Measurements from ENCODE around the gene KEAP1.

Gene KEAP1

GRCh38 chr19:10523135-10523636 is 20.0 kb upstream of the KEAP1 start:
- no peak for DNase-seq (ENCODE audit: low read depth)

GRCh38 chr19:10521461-10522171 is 18.5 kb upstream of the KEAP1 start:
- DNase-seq (ENCODE audit: low read depth): no peak

- no peak for DNase-seq (ENCODE audit: low read depth)
These were observed 17.6 kb upstream of the KEAP1 start for GRCh38 chr19:10520652-10521318.

- no peak for DNase-seq (ENCODE audit: low read depth)
These were observed 16.3 kb upstream of the KEAP1 start for GRCh38 chr19:10519421-10519820.

- DNase-seq (ENCODE audit: low read depth): no peak
These were observed 15.5 kb upstream of the KEAP1 start for GRCh38 chr19:10518444-10519361.

GRCh38 chr19:10517760-10518443 is 14.7 kb upstream of the KEAP1 start:
- no peak for DNase-seq (ENCODE audit: low read depth)

GRCh38 chr19:10517361-10517759 is 14.2 kb upstream of the KEAP1 start, which contains the start of gene S1PR5:
Gene S1PR5 (minus strand): TSS chr19:10517447. CDS start chr19:10515011, 2,436 bp downstream.
- no peak for DNase-seq (ENCODE audit: low read depth)

GRCh38 chr19:10516671-10517286 is 13.6 kb upstream of the KEAP1 start:
- no peak for DNase-seq (ENCODE audit: low read depth)

- no peak for DNase-seq (ENCODE audit: low read depth)
These were observed 12.9 kb upstream of the KEAP1 start for GRCh38 chr19:10516064-10516385.

- DNase-seq (ENCODE audit: low read depth): no peak
These were observed 11.3 kb upstream of the KEAP1 start for GRCh38 chr19:10514211-10515145.

- no peak for DNase-seq (ENCODE audit: low read depth)
These were observed 10.1 kb upstream of the KEAP1 start for GRCh38 chr19:10513223-10513622.

- DNase-seq (ENCODE audit: low read depth): no peak
These were observed 7.2 kb upstream of the KEAP1 start for GRCh38 chr19:10510301-10510802.

GRCh38 chr19:10508707-10509106 is 5.6 kb upstream of the KEAP1 start:
- no peak for DNase-seq (ENCODE audit: low read depth)

GRCh38 chr19:10508036-10508435 is 4.9 kb upstream of the KEAP1 start:
- no peak for DNase-seq (ENCODE audit: low read depth)

GRCh38 chr19:10505583-10506229 is 2.5 kb upstream of the KEAP1 start:
- peak; percentile 65 for DNase-seq (ENCODE audit: low read depth)

- DNase-seq (ENCODE audit: low read depth): peak; percentile 81
These were observed 593 bp downstream of the KEAP1 start for GRCh38 chr19:10502524-10503001.

GRCh38 chr19:10501971-10502523 is 1.1 kb downstream of the KEAP1 start:
- no peak for DNase-seq (ENCODE audit: low read depth)

- no peak for DNase-seq (ENCODE audit: low read depth)
These were observed 2.9 kb downstream of the KEAP1 start for GRCh38 chr19:10500247-10500592.

- DNase-seq (ENCODE audit: low read depth): no peak
These were observed 3.5 kb downstream of the KEAP1 start for GRCh38 chr19:10499550-10500246.
